ENCODE data around the gene RAB11FIP4. TPM values are rescaled to one million over a fixed set of nuclear protein-coding genes. Genes with fewer than 3 reads are reported as not detected.

Gene RAB11FIP4
- total and polyA plus RNA-seq, 2 of the 13 experiments (the other 11 are each of a cell fraction or from before 2014, with no cell fraction given), result 28.0 to 89.3 TPM

DNA sequence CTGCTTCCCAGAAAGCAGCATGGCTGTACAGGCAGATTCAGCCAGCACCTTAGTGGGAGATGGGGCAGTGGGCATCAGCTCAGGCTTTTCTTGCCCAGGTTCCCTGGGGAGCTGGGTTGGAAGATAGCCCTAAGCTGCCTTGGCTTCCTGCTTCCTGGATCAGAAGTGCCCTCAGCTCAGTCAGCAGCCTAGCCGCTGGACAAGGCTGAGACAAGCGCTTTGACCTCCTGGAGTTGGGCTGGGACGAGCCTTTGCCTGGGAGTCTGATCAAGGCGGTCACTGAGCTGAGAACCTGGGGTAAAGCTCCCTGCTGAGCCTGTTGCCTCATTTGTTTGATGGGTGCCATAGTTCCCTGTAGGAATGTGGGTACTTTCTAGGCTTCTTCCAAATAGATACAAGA, 190.0 kb downstream of the RAB11FIP4 start:
- in situ Hi-C loops (cut with HindIII; ENCODE audit: extremely low pct_ligation_motif_present, low pct_unique_long_range_greater_than_20kb), result no loop called here
- intact Hi-C loops (cut with micrococcal nuclease; ENCODE audit: unreplicated experiment), result no loop called here
- ChIA-PET CTCF (ENCODE audit: low intra/inter-chr PET ratio, low total read pairs) (no interaction called here), POLR2A (no interaction called here)
- no CpG with 5 or more reads among the region's 4 CpGs for WGBS (ENCODE audit: low lambda C conversion rate)
- no peaks in the 10 kb centered on the region for H3K4me1 ChIP-seq (ENCODE audit: insufficient read depth, low read length)
- DNase-seq (ENCODE audit: low spot score) (no peak), ATAC-seq (peak; percentile 61), FAIRE-seq (no peak)
- H4K20me1 ChIP-seq (ENCODE audit: insufficient read depth, low read length), result no peaks in the 10 kb centered on the region
- H3K36me3 ChIP-seq (replicated peaks in 1 of 2; ENCODE audit: control insufficient read depth in 1 of 2, insufficient read depth in 2 of 2, low read length in 2 of 2), result no peaks in the 10 kb centered on the region
- no peak for TF ChIP-seq POLR2AphosphoS5 (IDR thresholded peaks at IDR 0.05; ENCODE audit: low read depth, low read length)
- TF ChIP-seq, protein P1, sequence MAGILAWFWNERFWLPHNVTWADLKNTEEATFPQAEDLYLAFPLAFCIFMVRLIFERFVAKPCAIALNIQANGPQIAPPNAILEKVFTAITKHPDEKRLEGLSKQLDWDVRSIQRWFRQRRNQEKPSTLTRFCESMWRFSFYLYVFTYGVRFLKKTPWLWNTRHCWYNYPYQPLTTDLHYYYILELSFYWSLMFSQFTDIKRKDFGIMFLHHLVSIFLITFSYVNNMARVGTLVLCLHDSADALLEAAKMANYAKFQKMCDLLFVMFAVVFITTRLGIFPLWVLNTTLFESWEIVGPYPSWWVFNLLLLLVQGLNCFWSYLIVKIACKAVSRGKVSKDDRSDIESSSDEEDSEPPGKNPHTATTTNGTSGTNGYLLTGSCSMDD (CRISPR knock-in tag; IDR thresholded peaks at IDR 0.05), result no peak
- no peak for TF ChIP-seq HIVEP1 (CRISPR knock-in tag; IDR thresholded peaks at IDR 0.05)
- no peak for TF ChIP-seq KDM5B (CRISPR knock-in tag; IDR thresholded peaks at IDR 0.05; ENCODE audit: borderline replicate concordance)
- no peak for TF ChIP-seq ZFP41 (CRISPR knock-in tag; IDR thresholded peaks at IDR 0.05; ENCODE audit: borderline replicate concordance)
- TF ChIP-seq ZNF75D (CRISPR knock-in tag; IDR thresholded peaks at IDR 0.05; ENCODE audit: borderline replicate concordance), result no peak
- TF ChIP-seq, protein P2, sequence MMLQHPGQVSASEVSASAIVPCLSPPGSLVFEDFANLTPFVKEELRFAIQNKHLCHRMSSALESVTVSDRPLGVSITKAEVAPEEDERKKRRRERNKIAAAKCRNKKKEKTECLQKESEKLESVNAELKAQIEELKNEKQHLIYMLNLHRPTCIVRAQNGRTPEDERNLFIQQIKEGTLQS (CRISPR knock-in tag; IDR thresholded peaks at IDR 0.05), result no peak
- no peak for TF ChIP-seq ZBTB4 (CRISPR knock-in tag; IDR thresholded peaks at IDR 0.05; ENCODE audit: borderline replicate concordance)
- no peak for TF ChIP-seq CBX5 (CRISPR knock-in tag; IDR thresholded peaks at IDR 0.05; ENCODE audit: borderline replicate concordance)
- no peak for TF ChIP-seq CHD4 (IDR thresholded peaks at IDR 0.05; ENCODE audit: borderline replicate concordance, low read length)
- TF ChIP-seq ZBTB42 (CRISPR knock-in tag; IDR thresholded peaks at IDR 0.05), result no peak
- no peak for TF ChIP-seq ZSCAN12 (CRISPR knock-in tag; IDR thresholded peaks at IDR 0.05)
- TF ChIP-seq HNRNPUL1 (IDR thresholded peaks at IDR 0.05; ENCODE audit: low read depth, low read length), result no peak
- no peak for TF ChIP-seq SKI (IDR thresholded peaks at IDR 0.05; ENCODE audit: partially characterized antibody)
- TF ChIP-seq TOPORS (CRISPR knock-in tag; IDR thresholded peaks at IDR 0.05), result no peak
- no peak for TF ChIP-seq MEIS2 (CRISPR knock-in tag; IDR thresholded peaks at IDR 0.05)
- no peak for TF ChIP-seq TBP (CRISPR knock-in tag; IDR thresholded peaks at IDR 0.05)
- no peak for TF ChIP-seq IKZF4 (CRISPR knock-in tag; IDR thresholded peaks at IDR 0.05; ENCODE audit: borderline replicate concordance, low read depth, not compliant biosample characterization)
- TF ChIP-seq, protein P3, sequence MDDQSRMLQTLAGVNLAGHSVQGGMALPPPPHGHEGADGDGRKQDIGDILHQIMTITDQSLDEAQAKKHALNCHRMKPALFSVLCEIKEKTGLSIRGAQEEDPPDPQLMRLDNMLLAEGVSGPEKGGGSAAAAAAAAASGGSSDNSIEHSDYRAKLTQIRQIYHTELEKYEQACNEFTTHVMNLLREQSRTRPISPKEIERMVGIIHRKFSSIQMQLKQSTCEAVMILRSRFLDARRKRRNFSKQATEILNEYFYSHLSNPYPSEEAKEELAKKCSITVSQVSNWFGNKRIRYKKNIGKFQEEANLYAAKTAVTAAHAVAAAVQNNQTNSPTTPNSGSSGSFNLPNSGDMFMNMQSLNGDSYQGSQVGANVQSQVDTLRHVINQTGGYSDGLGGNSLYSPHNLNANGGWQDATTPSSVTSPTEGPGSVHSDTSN (CRISPR knock-in tag; IDR thresholded peaks at IDR 0.05; ENCODE audit: borderline replicate concordance), result no peak
- H3K9me3 ChIP-seq (ENCODE audit: low read length), result no peaks in the 10 kb centered on the region
- no peaks in the 10 kb centered on the region for H3K79me2 ChIP-seq (ENCODE audit: insufficient read depth, low read length)
- no peak overlapping the region for H2AFZ ChIP-seq (ENCODE audit: low read length)
- no TSS peak for BruUV-seq (replicated peaks)
- 0 out of 2 replicates have a peak overlapping the region, but pooled peaks have one; percentile 12 for H3K4me2 ChIP-seq (ENCODE audit: low read depth, low read length)
- H3K27me3 ChIP-seq (ENCODE audit: control insufficient read depth in 1 of 2, insufficient read depth in 2 of 2, low read length in 2 of 2), result peaks cover 0 to 16% of the 10 kb centered on the region in 2 experiments; a peak in 3 of 5 replicates
- H3K9ac ChIP-seq (ENCODE audit: insufficient read depth, low read depth, low read length), result no peak overlapping the region
- no peak overlapping the region for H3K27ac ChIP-seq (ENCODE audit: extremely low read length, insufficient read depth, low read length)
- H3K4me3 ChIP-seq (replicated peaks in 1 of 3; ENCODE audit: insufficient read depth in 1 of 3, low read depth in 2 of 3, low read length in 3 of 3), result no peak overlapping the region

All from HepG2 (cell line).